Pancreas (tissue), 10 donors: ENCODE measurements around the gene SNX6. TPM values are rescaled to one million over a fixed set of nuclear protein-coding genes. Genes with fewer than 3 reads are reported as not detected.

Experiments used
- ATAC-seq, 4 donors: fragments of 200-7000 bp; cut with Tn5 transposase; one replicate each; pipeline versions ENCODE4 v1.8.0 to v1.9.1; 2020; ENCODE audit warnings: mild to moderate bottlenecking in 4 of 4, moderate library complexity in 4 of 4
- DNase-seq, 6 donors: peaks; one replicate each; pipeline ENCODE4 v3.0.0-alpha.2; 2020
- FAIRE-seq: peaks from 2 replicates; lab custom pipeline; 2012; peaks lifted over from hg19 to GRCh38; lab: Jason Lieb, UNC
- H3K27ac ChIP-seq, 4 donors: fragments of 200-600 bp; sonication (generic); 1 replicate in 3 of 4; 2 replicates in 1 of 4; pipeline versions ENCODE4 v1.5.0 to v1.8.0; 2020
- H3K27me3 ChIP-seq, 4 donors: fragments of 200-600 bp; one replicate each; pipeline ENCODE4 v1.8.0; 2021
- H3K36me3 ChIP-seq, 3 donors: fragments of 200-600 bp; sonication (generic) in 1 of 3; one replicate each; pipeline versions ENCODE4 v1.5.0 to v1.8.0; 2020 to 2021
- H3K4me1 ChIP-seq, 3 donors: fragments of 200-600 bp; one replicate each; pipeline ENCODE4 v1.8.0; 2021
- H3K4me3 ChIP-seq, 4 donors: fragments of 200-600 bp; sonication (generic) in 2 of 4; one replicate each; pipeline versions ENCODE4 v1.5.0 to v1.8.0; 2020 to 2021
- H3K9me3 ChIP-seq, 4 donors: fragments of 200-600 bp; one replicate each; pipeline ENCODE4 v1.8.0; 2021
- CTCF ChIP-seq, 4 donors: fragments of 200-600 bp; sonication (generic) in 3 of 4; IDR thresholded peaks; one replicate each; pipeline versions ENCODE4 v1.5.0 to v1.8.0; 2021; ENCODE audit warnings: antibody characterized with exemption in 4 of 4
- WGBS, 2 donors: extraction: QIAGEN DNeasy Blood & Tissue Kit; methylation state at CpG; one replicate each; pipeline ENCODE4 v1.1.7; 2013; 5-methylcytosine and 5-hydroxymethylcytosine counted together
- intact Hi-C, 3 donors: fragments of 100-400 bp; cut with DNase I; formaldehyde crosslinking; loops; one replicate each; pipeline versions ENCODE4 v1.11.1 to v1.14.2; 2022
- polyA plus RNA-seq, 2 donors: library from polyadenylated mRNA; stranded (reverse); fragments of 200-250 nt; gene quantifications; one replicate each; pipeline ENCODE4 v1.2.3, GENCODE V29; 2013
- total RNA-seq, 6 donors: library from RNA; stranded (reverse); fragmentation: NEBNext Ultra II Directional in 4 of 6; extraction: Animal tissue kit (Norgen Biotek cat#: 25700) in 4 of 6; gene quantifications; one replicate each; pipeline versions ENCODE4 v1.2.1 to v1.2.4, GENCODE V29; 2021 to 2023
- donor health status: healthy with polysubstance abuse.
- donor health status: DM: no; HTN: no; CAD: no; lungs with moderate emphysema.
- donor health status: DM: no; HTN: no; CAD: no.
- donor health status: control.
- donor health status: control.
- donor health status: Bipolar disorder and iron deficiency.
- donor health status: DM: yes; HTN: yes; CAD: no.
- donor health status: DM: no; HTN: no; CAD: no.
- donor health status: DM: no; HTN: no; CAD: no.
- donor health status: DM: yes; HTN: yes; CAD: no.

The SNX6 gene
- total and polyA plus RNA-seq, 8 donors, result 10.2 to 35.8 (median 17.5) TPM

- Histone ChIP-seq H3K4me1 (peaks cover 3 to 7% (median 4%) of the 10 kb centered on the region in 3 donors), H3K27me3 (no peaks in the 10 kb centered on the region), H3K4me3 (peak overlapping the region in 2 of 4 donors; percentile 96 to 99), H3K9me3 (no peaks in the 10 kb centered on the region), H3K36me3 (no peaks in the 10 kb centered on the region), H3K27ac (peak overlapping the region in 1 of 4 donors; percentile 91)
- intact Hi-C loops, result no loop called here
- ATAC-seq (peak in 1 of 4 donors; percentile 11), DNase-seq (no peak), FAIRE-seq (no peak)
- TF ChIP-seq CTCF (IDR thresholded peaks at IDR 0.05), result no peak
- 10 to 12% methylated on average over 5 of the region's 5 CpGs for WGBS, 2 donors
Observed at GRCh38 chr14:34628681-34629135, 1.2 kb downstream of the SNX6 start.

- intact Hi-C loops, result no loop called here
- H3K4me3 ChIP-seq, result no peak overlapping the region
- H3K9me3 ChIP-seq, result no peaks in the 10 kb centered on the region
- WGBS, 2 donors, result 75 to 76% methylated on average over 3 of the region's 3 CpGs
- no peak for FAIRE-seq
- no peaks in the 10 kb centered on the region for H3K36me3 ChIP-seq
- H3K4me1 ChIP-seq, result peaks cover 0 to 2% (median 2%) of the 10 kb centered on the region in 3 donors
- ATAC-seq, result no peak
- no peak for DNase-seq
- no peaks in the 10 kb centered on the region for H3K27me3 ChIP-seq
- no peak overlapping the region for H3K27ac ChIP-seq
- TF ChIP-seq CTCF (IDR thresholded peaks at IDR 0.05), result no peak
Observed at GRCh38 chr14:34623506-34623905, 6.4 kb downstream of the SNX6 start.

DNA sequence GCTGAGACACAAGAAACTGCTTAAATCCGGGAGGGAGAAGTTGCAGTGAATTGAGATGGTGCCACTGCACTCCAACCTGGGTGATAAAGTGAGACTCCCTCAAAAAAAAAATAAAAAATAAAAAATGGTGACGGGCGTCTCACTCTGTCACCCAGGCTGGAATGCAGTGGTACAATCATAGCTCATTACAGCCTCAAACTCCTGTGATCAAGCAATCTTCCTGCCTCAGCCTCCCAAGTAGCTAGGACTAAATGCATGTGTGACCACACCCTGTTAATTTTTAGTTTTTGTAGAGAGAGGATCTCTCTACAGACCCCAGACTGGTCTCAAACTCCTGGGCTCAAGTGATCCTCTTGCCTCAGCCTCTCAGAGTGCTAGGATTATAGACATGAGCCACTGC lies 9.1 kb downstream of the SNX6 start:
- Histone ChIP-seq H3K27me3 (no peaks in the 10 kb centered on the region), H3K36me3 (no peaks in the 10 kb centered on the region), H3K4me3 (no peak overlapping the region), H3K9me3 (no peaks in the 10 kb centered on the region), H3K27ac (no peak overlapping the region), H3K4me1 (no peaks in the 10 kb centered on the region)
- intact Hi-C loops, result no loop called here
- TF ChIP-seq CTCF (IDR thresholded peaks at IDR 0.05), result no peak
- ATAC-seq (no peak), FAIRE-seq (no peak), DNase-seq (no peak)
- 93% methylated on average over 3 of the region's 3 CpGs for WGBS, 2 donors

- no peaks in the 10 kb centered on the region for H3K27me3 ChIP-seq
- no peak for TF ChIP-seq CTCF (IDR thresholded peaks at IDR 0.05)
- ATAC-seq (no peak), DNase-seq (no peak), FAIRE-seq (no peak)
- H3K36me3 ChIP-seq, result no peaks in the 10 kb centered on the region
- 92 to 95% methylated on average over 2 of the region's 2 CpGs for WGBS, 2 donors
- H3K4me3 ChIP-seq, result no peak overlapping the region
- H3K27ac ChIP-seq, result no peak overlapping the region
- intact Hi-C loops, result no loop called here
- H3K4me1 ChIP-seq, result no peaks in the 10 kb centered on the region
- no peaks in the 10 kb centered on the region for H3K9me3 ChIP-seq
Observed at GRCh38 chr14:34620115-34620514, 9.8 kb downstream of the SNX6 start.

GRCh38 chr14:34619471-34619870 lies 10.5 kb downstream of the SNX6 start:
- Histone ChIP-seq H3K4me1 (no peaks in the 10 kb centered on the region), H3K9me3 (no peaks in the 10 kb centered on the region), H3K4me3 (no peak overlapping the region), H3K27ac (no peak overlapping the region), H3K36me3 (no peaks in the 10 kb centered on the region), H3K27me3 (no peaks in the 10 kb centered on the region)
- intact Hi-C loops, result no loop called here
- no peak for TF ChIP-seq CTCF (IDR thresholded peaks at IDR 0.05)
- DNase-seq (no peak), FAIRE-seq (no peak), ATAC-seq (peak in 1 of 4 donors; percentile 39)
- 73 to 85% methylated on average over 3 of the region's 3 CpGs for WGBS, 2 donors
